ENCODE data around the gene PFDN1. TPM values are rescaled to one million over a fixed set of nuclear protein-coding genes. Genes with fewer than 3 reads are reported as not detected.

The PFDN1 gene
- total and polyA plus RNA-seq, 5 donors from 2014 or later, result 34.3 to 152 (median 109) TPM

DNA sequence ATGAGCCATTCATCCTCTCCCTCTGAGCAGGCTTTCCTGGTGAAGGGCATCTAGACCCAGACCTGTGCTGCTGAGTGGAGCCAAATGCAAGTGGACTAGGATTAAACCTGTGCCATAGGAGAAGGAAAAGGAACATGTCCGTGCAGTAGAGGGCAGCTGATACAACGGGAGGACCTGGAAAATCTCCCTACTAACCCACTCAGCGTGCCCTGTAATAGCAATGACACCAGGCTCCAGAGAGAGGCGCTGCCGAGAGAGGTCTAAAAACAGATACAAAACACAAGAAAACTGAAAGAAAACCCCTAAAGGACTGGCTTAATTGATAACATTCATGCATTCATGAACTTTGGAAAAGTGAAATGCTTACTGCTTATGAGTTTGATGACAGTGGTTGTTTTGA is 60.8 kb downstream of the PFDN1 start:
- Histone ChIP-seq H3K4me3 (ENCODE audit: low read depth, low read length) (no peak overlapping the region), H3K27ac (ENCODE audit: insufficient read depth, low read length, poor library complexity, severe bottlenecking) (no peak overlapping the region), H3K9me3 (ENCODE audit: control insufficient read depth in 2 of 2, low read length in 2 of 2) (no peaks in the 10 kb centered on the region), H3K27me3 (ENCODE audit: control insufficient read depth, insufficient read depth, low read length) (no peaks in the 10 kb centered on the region), H3K4me1 (ENCODE audit: control insufficient read depth, insufficient read depth, low read length, poor library complexity, severe bottlenecking) (no peaks in the 10 kb centered on the region), H3K36me3 (ENCODE audit: control insufficient read depth, insufficient read depth, low read length) (peaks cover 10% of the 10 kb centered on the region)
- Mint-ChIP-seq H3K4me3 (no peak overlapping the region), H3K4me1 (peaks cover 0 to 14% (median 6%) of the 10 kb centered on the region in 4 donors), H3K9me3 (no peaks in the 10 kb centered on the region), H3K36me3 (peaks cover 12% of the 10 kb centered on the region), H3K27ac (peak overlapping the region in 1 of 3 donors; percentile 63), H3K27me3 (no peaks in the 10 kb centered on the region)
- ATAC-seq (ENCODE audit: low read depth in 2 of 2), result no peak
- no peak for DNase-seq

DNA sequence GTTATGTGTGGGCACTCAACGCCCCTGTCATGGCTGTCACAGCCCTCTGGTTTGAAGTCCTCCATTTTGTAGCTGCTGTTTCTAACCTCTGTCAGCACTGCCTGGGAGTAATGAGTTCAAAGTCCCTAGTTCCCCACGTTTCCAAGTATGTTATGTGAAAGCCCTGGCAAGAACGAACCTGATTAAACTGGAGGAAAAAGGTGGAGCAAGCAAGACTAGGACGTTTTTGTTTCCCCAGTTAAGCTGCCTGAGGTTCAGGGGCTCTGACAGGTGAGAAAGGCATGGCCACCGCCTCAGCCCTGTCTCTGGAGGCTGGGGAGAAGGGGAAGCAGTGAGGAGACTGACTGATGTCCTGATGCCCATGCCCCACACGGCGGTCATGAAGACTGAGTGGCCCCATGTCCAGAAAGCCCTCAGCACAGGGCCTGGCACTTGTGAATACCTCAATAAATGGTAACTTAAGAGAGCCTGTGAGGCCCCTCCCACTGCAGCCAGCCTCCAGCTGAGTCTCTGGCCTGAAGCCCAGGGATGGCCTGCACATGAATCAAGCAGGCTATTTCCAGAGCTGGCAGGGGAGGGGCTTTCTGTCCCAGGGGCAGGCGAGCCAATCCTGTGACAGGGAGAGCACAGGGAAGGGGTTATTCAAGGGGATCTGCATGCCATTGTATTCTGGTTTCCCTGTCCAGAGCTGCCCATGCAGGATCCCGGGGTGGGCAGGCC is 61.8 kb downstream of the PFDN1 start:
- Histone ChIP-seq H3K9me3 (ENCODE audit: control insufficient read depth in 2 of 2, low read length in 2 of 2) (no peaks in the 10 kb centered on the region), H3K27ac (ENCODE audit: insufficient read depth, low read length, poor library complexity, severe bottlenecking) (no peak overlapping the region), H3K4me1 (ENCODE audit: control insufficient read depth, insufficient read depth, low read length, poor library complexity, severe bottlenecking) (no peaks in the 10 kb centered on the region), H3K27me3 (ENCODE audit: control insufficient read depth, insufficient read depth, low read length) (no peaks in the 10 kb centered on the region), H3K36me3 (ENCODE audit: control insufficient read depth, insufficient read depth, low read length) (peaks cover 10% of the 10 kb centered on the region), H3K4me3 (ENCODE audit: low read depth, low read length) (no peak overlapping the region)
- Mint-ChIP-seq H3K27me3 (no peaks in the 10 kb centered on the region), H3K27ac (no peak overlapping the region), H3K4me1 (peaks cover 0 to 14% (median 4%) of the 10 kb centered on the region in 4 donors), H3K9me3 (no peaks in the 10 kb centered on the region), H3K4me3 (no peak overlapping the region), H3K36me3 (peaks cover 12% of the 10 kb centered on the region)
- DNase-seq (no peak), ATAC-seq (ENCODE audit: low read depth in 2 of 2) (no peak)

- Histone ChIP-seq H3K27me3 (ENCODE audit: control insufficient read depth, insufficient read depth, low read length) (no peaks in the 10 kb centered on the region), H3K27ac (ENCODE audit: insufficient read depth, low read length, poor library complexity, severe bottlenecking) (no peak overlapping the region), H3K36me3 (ENCODE audit: control insufficient read depth, insufficient read depth, low read length) (peaks cover 4% of the 10 kb centered on the region), H3K9me3 (ENCODE audit: control insufficient read depth in 2 of 2, low read length in 2 of 2) (no peaks in the 10 kb centered on the region), H3K4me3 (ENCODE audit: low read depth, low read length) (no peak overlapping the region), H3K4me1 (ENCODE audit: control insufficient read depth, insufficient read depth, low read length, poor library complexity, severe bottlenecking) (no peaks in the 10 kb centered on the region)
- Mint-ChIP-seq H3K4me1 (peaks cover 0 to 8% (median under 1%) of the 10 kb centered on the region in 4 donors), H3K36me3 (peaks cover 11% of the 10 kb centered on the region), H3K9me3 (peaks cover 0 to 2% (median 0%) of the 10 kb centered on the region in 7 donors), H3K27ac (no peak overlapping the region), H3K27me3 (no peaks in the 10 kb centered on the region), H3K4me3 (no peak overlapping the region)
- DNase-seq (peak; percentile 10 to 78 (median 34)), ATAC-seq (ENCODE audit: low read depth in 2 of 2) (peak; percentile 55 to 60)
Measured at GRCh38 chr5:140239939-140240700, 62.8 kb downstream of the PFDN1 start.

GRCh38 chr5:140239461-140239860 is 63.4 kb downstream of the PFDN1 start:
- Histone ChIP-seq H3K27me3 (ENCODE audit: control insufficient read depth, insufficient read depth, low read length) (no peaks in the 10 kb centered on the region), H3K4me1 (ENCODE audit: control insufficient read depth, insufficient read depth, low read length, poor library complexity, severe bottlenecking) (no peaks in the 10 kb centered on the region), H3K4me3 (ENCODE audit: low read depth, low read length) (no peak overlapping the region), H3K27ac (ENCODE audit: insufficient read depth, low read length, poor library complexity, severe bottlenecking) (no peak overlapping the region), H3K36me3 (ENCODE audit: control insufficient read depth, insufficient read depth, low read length) (no peaks in the 10 kb centered on the region), H3K9me3 (ENCODE audit: control insufficient read depth in 2 of 2, low read length in 2 of 2) (no peaks in the 10 kb centered on the region)
- H3K27me3 Mint-ChIP-seq, result no peaks in the 10 kb centered on the region
- ATAC-seq (ENCODE audit: low read depth in 2 of 2), result no peak
- no peak overlapping the region for H3K27ac Mint-ChIP-seq
- peaks cover 0 to 2% (median 0%) of the 10 kb centered on the region in 7 donors for H3K9me3 Mint-ChIP-seq
- H3K36me3 Mint-ChIP-seq, result peaks cover 4% of the 10 kb centered on the region
- H3K4me3 Mint-ChIP-seq, result no peak overlapping the region
- DNase-seq, result no peak
- peaks cover 0 to 2% (median 0%) of the 10 kb centered on the region in 4 donors for H3K4me1 Mint-ChIP-seq

DNA sequence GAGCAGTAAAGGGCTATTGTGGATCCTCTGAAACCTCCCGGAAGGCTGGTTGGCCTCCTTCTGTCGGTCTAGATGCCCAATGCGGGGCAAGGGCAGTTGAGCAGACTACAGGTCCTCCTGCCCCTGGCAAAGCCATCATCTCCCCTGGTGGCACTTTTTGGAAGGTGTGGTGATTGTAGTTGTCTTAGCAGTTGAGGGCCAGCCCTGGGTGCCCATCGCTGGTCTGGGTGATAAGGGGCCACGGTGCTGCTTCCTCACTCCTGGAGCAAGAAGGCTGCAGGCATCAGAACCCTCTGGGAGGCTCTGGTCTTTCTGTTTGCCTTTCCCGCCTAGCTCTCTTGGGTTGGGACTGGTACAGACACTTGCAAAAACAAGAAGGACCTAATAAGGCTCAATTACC is 64.1 kb downstream of the PFDN1 start:
- no peak overlapping the region for H3K27ac Mint-ChIP-seq
- no peak for ATAC-seq (ENCODE audit: low read depth in 2 of 2)
- H3K4me1 ChIP-seq (ENCODE audit: control insufficient read depth, insufficient read depth, low read length, poor library complexity, severe bottlenecking), result no peaks in the 10 kb centered on the region
- H3K36me3 ChIP-seq (ENCODE audit: control insufficient read depth, insufficient read depth, low read length), result no peaks in the 10 kb centered on the region
- H3K27me3 ChIP-seq (ENCODE audit: control insufficient read depth, insufficient read depth, low read length), result no peaks in the 10 kb centered on the region
- H3K4me3 ChIP-seq (ENCODE audit: low read depth, low read length), result no peak overlapping the region
- no peak overlapping the region for H3K4me3 Mint-ChIP-seq
- no peaks in the 10 kb centered on the region for H3K27me3 Mint-ChIP-seq
- no peaks in the 10 kb centered on the region for H3K9me3 ChIP-seq (ENCODE audit: control insufficient read depth in 2 of 2, low read length in 2 of 2)
- H3K9me3 Mint-ChIP-seq, result peaks cover 0 to 2% (median 0%) of the 10 kb centered on the region in 7 donors
- DNase-seq, result no peak
- H3K4me1 Mint-ChIP-seq, result no peaks in the 10 kb centered on the region
- no peak overlapping the region for H3K27ac ChIP-seq (ENCODE audit: insufficient read depth, low read length, poor library complexity, severe bottlenecking)
- peaks cover 3% of the 10 kb centered on the region for H3K36me3 Mint-ChIP-seq

DNA sequence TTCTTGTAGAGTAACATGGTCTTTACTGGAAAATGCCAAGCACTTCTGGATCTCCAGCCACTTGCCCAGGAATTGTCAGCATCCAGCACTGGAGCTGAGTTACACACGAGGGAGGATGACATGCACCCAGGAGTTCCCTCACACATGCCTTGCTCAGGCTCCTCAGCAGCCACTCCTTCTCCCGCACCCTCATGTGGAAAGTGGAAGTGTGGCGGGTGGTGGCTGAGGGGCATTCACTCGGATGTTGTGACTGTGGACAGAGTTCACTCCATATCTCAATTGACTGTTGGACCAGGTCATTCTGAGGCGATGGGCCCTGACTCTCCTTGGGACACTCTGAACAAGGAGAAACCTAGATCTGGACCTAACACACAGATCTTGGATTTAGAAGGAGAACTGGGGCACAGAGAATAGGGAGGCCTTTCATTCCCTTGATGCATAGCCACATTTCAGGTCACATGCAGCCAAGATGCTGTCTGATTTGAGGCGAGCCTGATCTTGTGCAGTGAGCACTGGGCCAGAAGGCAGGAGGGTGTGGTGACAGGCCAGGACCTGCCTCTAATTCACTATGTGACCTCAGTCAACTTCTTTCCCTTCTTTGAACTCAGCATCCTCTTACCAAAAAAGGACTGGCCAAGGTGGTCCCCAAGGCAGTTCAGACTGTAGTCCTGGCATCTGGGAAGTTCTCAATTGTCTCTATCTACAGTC is 65.9 kb downstream of the PFDN1 start:
- H3K9me3 ChIP-seq (ENCODE audit: control insufficient read depth in 2 of 2, low read length in 2 of 2), result no peaks in the 10 kb centered on the region
- peaks cover 3% of the 10 kb centered on the region for H3K36me3 Mint-ChIP-seq
- no peak overlapping the region for H3K27ac Mint-ChIP-seq
- ATAC-seq (ENCODE audit: low read depth in 2 of 2), result no peak
- H3K4me3 Mint-ChIP-seq, result no peak overlapping the region
- no peaks in the 10 kb centered on the region for H3K36me3 ChIP-seq (ENCODE audit: control insufficient read depth, insufficient read depth, low read length)
- no peak for DNase-seq
- no peak overlapping the region for H3K4me3 ChIP-seq (ENCODE audit: low read depth, low read length)
- no peaks in the 10 kb centered on the region for H3K27me3 ChIP-seq (ENCODE audit: control insufficient read depth, insufficient read depth, low read length)
- no peaks in the 10 kb centered on the region for H3K27me3 Mint-ChIP-seq
- no peaks in the 10 kb centered on the region for H3K4me1 ChIP-seq (ENCODE audit: control insufficient read depth, insufficient read depth, low read length, poor library complexity, severe bottlenecking)
- peaks cover 0 to 2% (median 0%) of the 10 kb centered on the region in 7 donors for H3K9me3 Mint-ChIP-seq
- no peak overlapping the region for H3K27ac ChIP-seq (ENCODE audit: insufficient read depth, low read length, poor library complexity, severe bottlenecking)
- no peaks in the 10 kb centered on the region for H3K4me1 Mint-ChIP-seq

DNA sequence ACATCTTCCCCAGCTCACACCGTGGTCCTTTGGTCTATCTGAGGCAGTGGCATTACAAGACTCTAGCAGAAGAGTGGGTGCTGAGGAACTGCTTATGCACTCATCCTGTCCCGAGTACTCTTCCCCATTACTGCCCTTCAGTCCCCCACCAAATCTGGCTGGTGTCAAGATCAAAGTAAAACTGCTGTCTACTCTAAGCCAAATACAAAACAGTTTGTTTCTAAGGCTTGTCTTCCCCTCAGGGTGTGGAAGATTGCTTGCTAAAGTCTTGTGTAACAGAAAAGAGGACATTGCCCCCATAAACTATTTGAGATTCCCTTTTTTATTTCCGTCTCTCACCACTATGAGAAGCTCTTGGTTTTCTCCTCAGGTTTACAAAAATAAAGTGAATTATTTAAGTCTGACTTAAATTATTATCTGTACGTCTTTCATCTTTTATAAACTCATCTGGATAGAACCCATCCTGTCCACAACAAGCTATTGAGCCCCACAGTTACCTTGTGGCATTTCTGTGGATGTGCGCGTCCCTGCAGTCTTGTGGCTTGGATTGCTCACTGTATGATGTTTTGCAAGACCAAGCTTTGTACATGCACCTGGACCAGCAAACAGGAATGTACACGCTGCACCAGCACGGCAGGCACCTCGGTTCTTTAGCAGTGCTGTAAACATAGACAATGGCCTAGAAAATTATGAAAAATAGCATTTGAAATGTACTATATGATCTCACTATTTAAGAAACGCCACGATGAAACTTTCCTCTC is 66.9 kb downstream of the PFDN1 start:
- DNase-seq, result no peak
- ATAC-seq (ENCODE audit: low read depth in 2 of 2), result no peak
- Histone ChIP-seq H3K4me3 (ENCODE audit: low read depth, low read length) (no peak overlapping the region), H3K4me1 (ENCODE audit: control insufficient read depth, insufficient read depth, low read length, poor library complexity, severe bottlenecking) (no peaks in the 10 kb centered on the region), H3K27ac (ENCODE audit: insufficient read depth, low read length, poor library complexity, severe bottlenecking) (no peak overlapping the region), H3K27me3 (ENCODE audit: control insufficient read depth, insufficient read depth, low read length) (no peaks in the 10 kb centered on the region), H3K36me3 (ENCODE audit: control insufficient read depth, insufficient read depth, low read length) (no peaks in the 10 kb centered on the region), H3K9me3 (ENCODE audit: control insufficient read depth in 2 of 2, low read length in 2 of 2) (no peaks in the 10 kb centered on the region)
- Mint-ChIP-seq H3K27me3 (no peaks in the 10 kb centered on the region), H3K36me3 (peaks cover 3% of the 10 kb centered on the region), H3K4me1 (no peaks in the 10 kb centered on the region), H3K9me3 (peaks cover 0 to 2% (median 0%) of the 10 kb centered on the region in 7 donors), H3K4me3 (no peak overlapping the region), H3K27ac (peak overlapping the region in 1 of 3 donors; percentile 33)
